Esophagus muscularis mucosa (tissue), 4 donors: ENCODE results near the gene ITGB3BP.

ENCODE experiments used
- CTCF ChIP-seq, 3 experiments: fragments of 200-600 bp in 2 of 3; fragments of 450-650 bp in 1 of 3; sonication (generic) in 2 of 3; IDR thresholded peaks; one replicate each; pipeline ENCODE4 v1.5.1; 2017 to 2019; ENCODE audit warnings: antibody characterized with exemption in 3 of 3, mild to moderate bottlenecking in 2 of 3, moderate library complexity in 1 of 3
- EP300 ChIP-seq: sonication (generic); formaldehyde crosslinking; IDR thresholded peaks from one replicate; pipeline ENCODE4 v1.6.1; 2017; ENCODE audit warnings: antibody characterized with exemption
- POLR2A ChIP-seq: fragments of 450-650 bp; IDR thresholded peaks from one replicate; pipeline ENCODE4 v1.6.1; 2017; ENCODE audit warnings: antibody characterized with exemption, moderate library complexity, mild to moderate bottlenecking, low read depth

GRCh38 chr1:63454269-63454668 is 68.8 kb downstream of the ITGB3BP start:
- TF ChIP-seq CTCF (IDR thresholded peaks at IDR 0.05) (no peak), POLR2A (no peak), EP300 (no peak)
